ENCODE data around the gene ALS2CL.

The ALS2CL gene

GRCh38 chr3:46676601-46677410 lies 16.7 kb downstream of the ALS2CL start:
- no peak for DNase-seq (ENCODE audit: low read depth)

DNA sequence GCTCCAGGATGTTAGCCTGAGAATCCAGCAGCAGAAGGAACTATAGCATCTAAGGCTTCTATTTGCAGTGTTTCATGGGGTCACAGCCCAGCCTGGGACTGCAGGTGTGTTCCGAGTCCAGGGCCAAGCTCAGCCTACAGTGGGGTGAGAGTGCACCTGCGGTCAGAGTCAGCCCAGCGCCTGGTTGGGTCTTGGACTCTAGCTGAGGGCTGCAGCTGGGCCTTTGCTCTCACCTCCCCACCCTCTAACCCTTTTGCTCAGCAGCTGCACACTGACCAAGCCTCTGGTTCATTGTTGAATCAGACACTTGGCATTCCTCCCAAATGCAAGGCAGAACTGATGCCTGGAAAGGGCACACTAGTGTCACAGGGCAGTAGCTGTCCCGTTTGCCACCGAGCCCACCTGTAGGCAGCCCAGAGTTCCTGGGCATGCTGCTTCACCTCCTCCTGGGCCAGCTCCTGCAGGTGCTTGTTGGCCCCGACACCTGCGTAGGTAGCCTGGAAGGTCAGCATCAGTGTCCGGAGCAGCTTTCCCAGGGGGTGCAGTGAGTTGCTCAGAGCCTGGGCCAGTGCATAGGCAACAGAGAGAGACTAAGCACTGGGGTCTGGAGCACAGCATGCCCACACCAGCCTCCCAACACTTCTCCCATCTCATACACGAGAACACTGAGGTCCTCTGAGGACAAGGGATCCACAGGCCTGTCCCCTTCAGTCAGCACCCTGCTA lies 17.5 kb downstream of the ALS2CL start:
- DNase-seq (ENCODE audit: low read depth), result no peak

DNA sequence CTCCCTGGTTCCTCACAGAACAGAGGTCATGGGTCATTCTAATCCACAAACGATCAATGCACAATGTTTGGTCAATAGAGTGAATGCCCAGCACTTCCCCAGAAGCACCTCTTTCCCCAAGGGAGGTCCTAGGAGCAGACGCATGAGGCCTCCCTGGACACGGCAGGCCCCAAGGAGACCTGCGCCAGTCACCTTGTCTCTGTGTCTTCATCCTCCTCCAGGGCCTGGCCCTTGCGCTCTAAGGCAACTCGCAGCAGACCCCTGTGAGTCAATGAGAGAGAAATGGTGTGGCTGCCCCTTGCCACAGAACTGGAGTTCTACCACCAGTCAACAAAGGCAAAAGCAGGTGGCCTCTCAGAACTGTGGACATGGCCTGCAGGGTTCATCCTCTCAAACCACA lies 18.1 kb downstream of the ALS2CL start:
- DNase-seq (ENCODE audit: low read depth), result no peak

- DNase-seq (ENCODE audit: low read depth), result no peak
Observed at GRCh38 chr3:46674031-46674845, 19.2 kb downstream of the ALS2CL start.

GRCh38 chr3:46673151-46674030 lies 20.1 kb downstream of the ALS2CL start:
- no peak for DNase-seq (ENCODE audit: low read depth)

GRCh38 chr3:46672349-46672695 lies 21.2 kb downstream of the ALS2CL start:
- no peak for DNase-seq (ENCODE audit: low read depth)

- no peak for DNase-seq (ENCODE audit: low read depth)
Observed at GRCh38 chr3:46671541-46672348, 21.7 kb downstream of the ALS2CL start.

DNA sequence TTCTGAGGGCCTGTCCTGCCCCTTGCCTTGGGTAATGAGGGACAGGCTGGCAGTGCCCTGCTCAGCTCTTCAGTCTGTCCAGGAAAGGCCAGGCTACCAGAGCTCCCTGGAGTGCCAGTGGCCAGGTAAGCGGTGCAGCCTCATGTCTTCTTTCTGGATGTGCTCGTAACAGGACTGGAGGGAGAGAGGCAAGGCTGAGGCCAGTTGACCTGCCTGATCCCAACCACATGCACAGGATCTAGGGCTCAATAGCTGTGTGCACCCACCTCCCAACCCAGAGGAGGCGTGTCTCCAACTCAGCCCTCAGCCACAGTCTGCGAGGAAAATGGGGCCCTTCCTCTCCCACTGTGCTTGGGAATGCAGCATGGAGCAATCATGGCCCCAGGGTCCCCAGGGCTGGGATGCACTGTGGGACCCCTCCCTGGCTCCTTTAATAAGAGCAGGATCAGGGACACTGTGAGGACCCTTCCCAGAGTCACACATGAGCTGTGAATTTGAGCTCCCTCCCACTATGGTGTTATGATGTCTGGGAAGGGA lies 22.5 kb downstream of the ALS2CL start:
- DNase-seq (ENCODE audit: low read depth), result no peak

GRCh38 chr3:46670000-46670890 lies 23.2 kb downstream of the ALS2CL start:
- DNase-seq (ENCODE audit: low read depth), result no peak

- no peak for DNase-seq (ENCODE audit: low read depth)
Observed at GRCh38 chr3:46669191-46669999, 24.1 kb downstream of the ALS2CL start.

DNA sequence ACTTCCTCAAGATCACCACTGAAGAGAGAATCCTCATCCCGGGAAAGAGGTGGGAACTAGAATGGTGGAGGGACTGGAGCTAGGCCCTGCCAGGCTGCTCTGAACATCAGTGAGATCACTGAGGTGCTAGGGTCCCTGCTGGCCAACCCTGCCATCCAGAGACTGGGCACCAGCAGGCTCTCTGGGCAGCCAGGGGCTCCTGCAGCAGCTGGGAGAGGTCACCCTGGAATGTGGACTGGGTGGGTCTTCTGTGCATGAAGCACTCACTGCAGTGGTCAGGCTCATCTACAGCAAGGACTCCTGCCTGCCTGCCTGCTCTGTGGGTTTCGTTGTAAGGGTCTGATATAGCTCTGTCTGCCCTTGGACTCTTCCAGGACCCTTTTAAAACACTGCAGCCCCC lies 24.9 kb downstream of the ALS2CL start:
- no peak for DNase-seq (ENCODE audit: low read depth)

DNA sequence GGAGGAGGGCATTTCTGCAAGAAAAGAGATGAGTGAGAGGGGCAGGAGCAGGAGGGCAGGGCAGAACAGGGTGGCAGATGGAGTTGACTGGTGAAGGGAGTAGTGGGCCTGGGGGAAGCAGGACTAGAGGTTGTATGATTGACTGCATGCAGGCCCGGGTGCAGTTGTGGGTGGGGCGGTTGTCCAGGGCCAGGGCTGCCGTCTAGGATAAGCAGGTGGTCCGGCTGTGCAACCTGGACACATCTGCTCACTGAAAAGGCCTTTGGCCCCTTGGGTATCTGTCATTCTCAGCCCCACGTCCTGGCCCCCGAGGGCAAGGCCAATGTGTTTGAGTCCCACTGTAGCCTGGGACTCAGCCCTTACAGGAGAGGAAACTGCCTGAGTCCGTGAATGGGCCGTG lies 25.4 kb downstream of the ALS2CL start:
- no peak for DNase-seq (ENCODE audit: low read depth)

DNA sequence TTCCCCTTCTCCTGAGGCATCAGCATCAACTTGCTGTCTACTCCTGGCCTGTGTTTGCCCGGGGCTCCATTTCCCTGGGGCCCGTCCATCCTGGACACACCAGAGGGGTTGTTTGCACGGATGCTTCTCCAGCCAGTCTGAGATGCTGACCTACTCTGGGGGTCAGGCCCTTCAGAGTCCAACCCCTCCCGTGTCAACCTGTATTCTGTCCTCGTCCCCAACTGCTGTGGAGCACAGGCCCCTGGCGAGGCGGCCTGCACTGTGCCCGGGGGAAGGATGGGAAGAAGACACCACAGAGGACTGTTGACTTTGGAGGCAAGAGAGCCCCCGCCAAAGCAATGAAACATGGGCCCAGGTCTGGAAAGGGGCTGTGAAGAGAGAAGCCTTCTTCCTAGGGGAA lies 25.8 kb downstream of the ALS2CL start:
- no peak for DNase-seq (ENCODE audit: low read depth)

- DNase-seq (ENCODE audit: low read depth), result no peak
Observed at GRCh38 chr3:46667061-46667621, 26.3 kb downstream of the ALS2CL start.

DNA sequence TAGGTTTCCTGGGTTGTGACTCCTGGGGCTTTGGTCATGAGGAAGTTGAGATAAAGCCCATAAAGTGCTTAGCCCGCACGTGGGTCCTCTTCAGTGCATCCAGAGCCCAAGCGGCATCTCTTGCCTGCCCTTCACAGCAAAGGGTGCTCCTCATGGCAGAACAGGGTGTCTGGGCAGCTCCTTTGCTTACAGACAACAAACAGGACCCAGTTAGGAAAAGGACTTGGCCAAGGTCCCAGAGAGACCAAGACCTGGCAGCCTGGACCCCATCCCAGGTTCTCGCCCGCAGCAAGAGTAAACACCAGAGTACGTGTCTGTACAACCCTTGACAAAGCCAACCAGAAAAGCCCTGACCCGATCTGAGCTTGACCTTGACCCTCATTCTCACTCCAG lies 27.0 kb downstream of the ALS2CL start:
- DNase-seq (ENCODE audit: low read depth), result no peak

GRCh38 chr3:46665763-46666452 lies 27.6 kb downstream of the ALS2CL start:
- no peak for DNase-seq (ENCODE audit: low read depth)

GRCh38 chr3:46664971-46665762 lies 28.3 kb downstream of the ALS2CL start:
- no peak for DNase-seq (ENCODE audit: low read depth)
